Stomach (tissue), 9 donors: ENCODE measurements around the gene LTB. TPM values are rescaled to one million over a fixed set of nuclear protein-coding genes. Genes with fewer than 3 reads are reported as not detected.
A peak's percentile ranks its signal among the peaks of the same experiment; 100 is the strongest.

Experiments used
- DNase-seq, 2 donors: peaks; one replicate each; pipeline versions ENCODE4 v3.0.0 to v3.0.0-alpha.2; 2013 to 2019
- H3K27ac ChIP-seq, 5 donors: fragments of 200-600 bp in 4 of 5; sonication (generic) in 4 of 5; one replicate each; pipeline ENCODE4 v1.5.1; 2013 to 2019; ENCODE audit warnings: mild to moderate bottlenecking in 1 of 5, moderate library complexity in 1 of 5
- H3K27me3 ChIP-seq, 3 donors: fragments of 200-600 bp; sonication (generic); one replicate each; pipeline ENCODE4 v1.5.1; 2017 to 2019; ENCODE audit warnings: mixed run types in 1 of 3
- H3K36me3 ChIP-seq, 4 donors: fragments of 200-600 bp; sonication (generic); 1 replicate in 3 of 4; 2 replicates in 1 of 4; pipeline ENCODE4 v1.5.1; 2016 to 2019
- H3K4me1 ChIP-seq, 4 donors: fragments of 200-600 bp; sonication (generic); one replicate each; pipeline ENCODE4 v1.5.1; 2016 to 2019
- H3K4me3 ChIP-seq, 4 donors: fragments of 200-600 bp; sonication (generic) in 3 of 4; one replicate each; pipeline ENCODE4 v1.5.1; 2016 to 2019; ENCODE audit warnings: mild to moderate bottlenecking in 1 of 4
- H3K9me3 ChIP-seq, 4 donors: fragments of 200-600 bp; sonication (generic); one replicate each; pipeline ENCODE4 v1.5.1; 2016 to 2019
- EP300 ChIP-seq: sonication (generic); formaldehyde crosslinking; IDR thresholded peaks from one replicate; pipeline ENCODE4 v1.6.1; 2017; ENCODE audit warnings: antibody characterized with exemption
- POLR2A ChIP-seq, 4 donors: fragments of 450-650 bp; IDR thresholded peaks; one replicate each; pipeline ENCODE4 v1.6.1; 2016; ENCODE audit warnings: antibody characterized with exemption in 4 of 4, control low read depth in 2 of 4, mild to moderate bottlenecking in 1 of 4, moderate library complexity in 1 of 4
- POLR2AphosphoS5 ChIP-seq, 3 donors: sonication (generic); formaldehyde crosslinking; IDR thresholded peaks; one replicate each; pipeline ENCODE4 v1.6.1; 2016; ENCODE audit warnings: antibody characterized with exemption in 3 of 3
- WGBS, 5 donors: extraction: QIAGEN DNeasy Blood & Tissue Kit in 3 of 5; methylation state at CpG; one replicate each; pipeline versions ENCODE4 v1.1.5 to v1.1.7; 2013 to 2018; 5-methylcytosine and 5-hydroxymethylcytosine counted together
- intact Hi-C: fragments of 100-400 bp; cut with DNase I; formaldehyde crosslinking; loops from one replicate; pipeline ENCODE4 v1.15.1; 2023; ENCODE audit warnings: low total_unique reads
- polyA plus RNA-seq, 3 donors: library from polyadenylated mRNA; stranded (reverse); fragments of 200-250 nt; gene quantifications; one replicate each; pipeline ENCODE4 v1.2.3, GENCODE V29; 2013
- total RNA-seq, 5 donors: library from RNA; depleted of rRNA; stranded (reverse); fragments of >200 nt; gene quantifications; one replicate each; pipeline versions ENCODE4 v1.1.0 to v1.2.3, GENCODE V29; 2014 to 2016
- TF ChIP-seq, protein P1 (sequence below), 7 experiments: fragments of 450-650 bp in 4 of 7; fragments of 200-600 bp in 3 of 7; sonication (generic) in 3 of 7; IDR thresholded peaks; one replicate each; pipeline ENCODE4 v1.5.1; 2016 to 2019; ENCODE audit warnings: antibody characterized with exemption in 7 of 7, control low read depth in 2 of 7, mild to moderate bottlenecking in 1 of 7
- donor health status: healthy with polysubstance abuse.
- donor health status: Bipolar disorder and iron deficiency.
- donor health status: healthy.

The LTB gene
- total and polyA plus RNA-seq, 8 donors, result 4.2 to 13.4 (median 6.9) TPM; not detected in 4

DNA sequence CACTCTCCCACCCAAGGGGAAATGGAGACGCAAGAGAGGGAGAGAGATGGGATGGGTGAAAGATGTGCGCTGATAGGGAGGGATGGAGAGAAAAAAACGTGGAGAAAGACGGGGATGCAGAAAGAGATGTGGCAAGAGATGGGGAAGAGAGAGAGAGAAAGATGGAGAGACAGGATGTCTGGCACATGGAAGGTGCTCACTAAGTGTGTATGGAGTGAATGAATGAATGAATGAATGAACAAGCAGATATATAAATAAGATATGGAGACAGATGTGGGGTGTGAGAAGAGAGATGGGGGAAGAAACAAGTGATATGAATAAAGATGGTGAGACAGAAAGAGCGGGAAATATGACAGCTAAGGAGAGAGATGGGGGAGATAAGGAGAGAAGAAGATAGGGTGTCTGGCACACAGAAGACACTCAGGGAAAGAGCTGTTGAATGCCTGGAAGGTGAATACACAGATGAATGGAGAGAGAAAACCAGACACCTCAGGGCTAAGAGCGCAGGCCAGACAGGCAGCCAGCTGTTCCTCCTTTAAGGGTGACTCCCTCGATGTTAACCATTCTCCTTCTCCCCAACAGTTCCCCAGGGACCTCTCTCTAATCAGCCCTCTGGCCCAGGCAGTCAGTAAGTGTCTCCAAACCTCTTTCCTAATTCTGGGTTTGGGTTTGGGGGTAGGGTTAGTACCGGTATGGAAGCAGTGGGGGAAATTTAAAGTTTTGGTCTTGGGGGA lies 6.1 kb downstream of the LTB start:
- peaks cover 4 to 25% (median 7%) of the 10 kb centered on the region in 4 donors for H3K4me1 ChIP-seq
- TF ChIP-seq EP300 (no peak), POLR2A (IDR thresholded peaks at IDR 0.05) (no peak), POLR2AphosphoS5 (IDR thresholded peaks at IDR 0.05) (no peak)
- TF ChIP-seq, protein P1, sequence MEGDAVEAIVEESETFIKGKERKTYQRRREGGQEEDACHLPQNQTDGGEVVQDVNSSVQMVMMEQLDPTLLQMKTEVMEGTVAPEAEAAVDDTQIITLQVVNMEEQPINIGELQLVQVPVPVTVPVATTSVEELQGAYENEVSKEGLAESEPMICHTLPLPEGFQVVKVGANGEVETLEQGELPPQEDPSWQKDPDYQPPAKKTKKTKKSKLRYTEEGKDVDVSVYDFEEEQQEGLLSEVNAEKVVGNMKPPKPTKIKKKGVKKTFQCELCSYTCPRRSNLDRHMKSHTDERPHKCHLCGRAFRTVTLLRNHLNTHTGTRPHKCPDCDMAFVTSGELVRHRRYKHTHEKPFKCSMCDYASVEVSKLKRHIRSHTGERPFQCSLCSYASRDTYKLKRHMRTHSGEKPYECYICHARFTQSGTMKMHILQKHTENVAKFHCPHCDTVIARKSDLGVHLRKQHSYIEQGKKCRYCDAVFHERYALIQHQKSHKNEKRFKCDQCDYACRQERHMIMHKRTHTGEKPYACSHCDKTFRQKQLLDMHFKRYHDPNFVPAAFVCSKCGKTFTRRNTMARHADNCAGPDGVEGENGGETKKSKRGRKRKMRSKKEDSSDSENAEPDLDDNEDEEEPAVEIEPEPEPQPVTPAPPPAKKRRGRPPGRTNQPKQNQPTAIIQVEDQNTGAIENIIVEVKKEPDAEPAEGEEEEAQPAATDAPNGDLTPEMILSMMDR (IDR thresholded peaks at IDR 0.05), result no peak
- H3K27me3 ChIP-seq, result peaks cover 0 to 8% (median 0%) of the 10 kb centered on the region in 3 donors
- H3K36me3 ChIP-seq, result no peaks in the 10 kb centered on the region
- WGBS, 5 donors, result 57 to 72% (median 71%) methylated on average over 8 of the region's 8 CpGs
- peak overlapping the region; percentile 14 to 40 (median 32) for H3K4me3 ChIP-seq
- peak overlapping the region in 4 of 5 donors; percentile 49 to 76 (median 57) for H3K27ac ChIP-seq
- intact Hi-C loops, result no loop called here
- no peaks in the 10 kb centered on the region for H3K9me3 ChIP-seq
- no peak for DNase-seq

DNA sequence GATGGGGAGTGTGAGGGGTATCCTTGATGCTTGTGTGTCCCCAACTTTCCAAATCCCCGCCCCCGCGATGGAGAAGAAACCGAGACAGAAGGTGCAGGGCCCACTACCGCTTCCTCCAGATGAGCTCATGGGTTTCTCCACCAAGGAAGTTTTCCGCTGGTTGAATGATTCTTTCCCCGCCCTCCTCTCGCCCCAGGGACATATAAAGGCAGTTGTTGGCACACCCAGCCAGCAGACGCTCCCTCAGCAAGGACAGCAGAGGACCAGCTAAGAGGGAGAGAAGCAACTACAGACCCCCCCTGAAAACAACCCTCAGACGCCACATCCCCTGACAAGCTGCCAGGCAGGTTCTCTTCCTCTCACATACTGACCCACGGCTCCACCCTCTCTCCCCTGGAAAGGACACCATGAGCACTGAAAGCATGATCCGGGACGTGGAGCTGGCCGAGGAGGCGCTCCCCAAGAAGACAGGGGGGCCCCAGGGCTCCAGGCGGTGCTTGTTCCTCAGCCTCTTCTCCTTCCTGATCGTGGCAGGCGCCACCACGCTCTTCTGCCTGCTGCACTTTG lies 6.8 kb downstream of the LTB start, which contains the start of gene TNF:
TNF (plus strand) TSS at position 231 of the 567 bp plus-strand sequence; CDS start at position 408, 177 bp downstream.
- peak; percentile 32 to 60 for DNase-seq
- Histone ChIP-seq H3K9me3 (no peaks in the 10 kb centered on the region), H3K4me3 (peak within 1 kb of the TSS; percentile 14 to 40 (median 32)), H3K4me1 (peaks cover 0 to 21% (median 2%) of the 10 kb centered on the region in 4 donors), H3K27me3 (peaks cover 0 to 8% (median 0%) of the 10 kb centered on the region in 3 donors), H3K36me3 (no peaks in the 10 kb centered on the region), H3K27ac (peak within 1 kb of the TSS in 4 of 5 donors; percentile 49 to 76 (median 57))
- intact Hi-C loops, result no loop called here
- WGBS, 5 donors, result 42 to 69% (median 46%) methylated on average over 17 to 19 of the region's 19 CpGs
- TF ChIP-seq POLR2AphosphoS5 (IDR thresholded peaks at IDR 0.05) (peak in 2 of 3 donors; percentile 63 to 64), POLR2A (IDR thresholded peaks at IDR 0.05) (no peak), EP300 (no peak)
- TF ChIP-seq, protein P1 (IDR thresholded peaks at IDR 0.05), result no peak

DNA sequence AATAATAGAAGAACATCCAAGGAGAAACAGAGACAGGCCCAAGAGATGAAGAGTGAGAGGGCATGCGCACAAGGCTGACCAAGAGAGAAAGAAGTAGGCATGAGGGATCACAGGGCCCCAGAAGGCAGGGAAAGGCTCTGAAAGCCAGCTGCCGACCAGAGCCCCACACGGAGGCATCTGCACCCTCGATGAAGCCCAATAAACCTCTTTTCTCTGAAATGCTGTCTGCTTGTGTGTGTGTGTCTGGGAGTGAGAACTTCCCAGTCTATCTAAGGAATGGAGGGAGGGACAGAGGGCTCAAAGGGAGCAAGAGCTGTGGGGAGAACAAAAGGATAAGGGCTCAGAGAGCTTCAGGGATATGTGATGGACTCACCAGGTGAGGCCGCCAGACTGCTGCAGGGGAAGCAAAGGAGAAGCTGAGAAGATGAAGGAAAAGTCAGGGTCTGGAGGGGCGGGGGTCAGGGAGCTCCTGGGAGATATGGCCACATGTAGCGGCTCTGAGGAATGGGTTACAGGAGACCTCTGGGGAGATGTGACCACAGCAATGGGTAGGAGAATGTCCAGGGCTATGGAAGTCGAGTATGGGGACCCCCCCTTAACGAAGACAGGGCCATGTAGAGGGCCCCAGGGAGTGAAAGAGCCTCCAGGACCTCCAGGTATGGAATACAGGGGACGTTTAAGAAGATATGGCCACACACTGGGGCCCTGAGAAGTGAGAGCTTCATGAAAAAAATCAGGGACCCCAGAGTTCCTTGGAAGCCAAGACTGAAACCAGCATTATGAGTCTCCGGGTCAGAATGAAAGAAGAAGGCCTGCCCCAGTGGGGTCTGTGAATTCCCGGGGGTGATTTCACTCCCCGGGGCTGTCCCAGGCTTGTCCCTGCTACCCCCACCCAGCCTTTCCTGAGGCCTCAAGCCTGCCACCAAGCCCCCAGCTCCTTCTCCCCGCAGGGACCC lies 7.8 kb downstream of the LTB start:
- Histone ChIP-seq H3K4me3 (no peak overlapping the region), H3K27ac (peak overlapping the region in 2 of 5 donors; percentile 56 to 76), H3K4me1 (peaks cover 0 to 18% (median under 1%) of the 10 kb centered on the region in 4 donors), H3K36me3 (no peaks in the 10 kb centered on the region), H3K27me3 (peaks cover 0 to 8% (median 0%) of the 10 kb centered on the region in 3 donors), H3K9me3 (no peaks in the 10 kb centered on the region)
- DNase-seq, result no peak
- WGBS, 5 donors, result 69 to 84% (median 75%) methylated on average over 14 of the region's 14 CpGs
- intact Hi-C loops, result no loop called here
- TF ChIP-seq POLR2A (IDR thresholded peaks at IDR 0.05) (no peak), EP300 (no peak), POLR2AphosphoS5 (IDR thresholded peaks at IDR 0.05) (no peak)
- TF ChIP-seq, protein P1 (IDR thresholded peaks at IDR 0.05), result no peak
